Limb (tissue), 2 donors: ENCODE results near the gene GPHN.

Source experiments
- DNase-seq, 2 donors: peaks; one replicate each; pipeline ENCODE4 v3.0.0-alpha.2; 2016; ENCODE audit errors: extremely low spot score in 2 of 2

The GPHN gene

GRCh38 chr14:66923251-66923650, 415.3 kb downstream of the GPHN start:
- DNase-seq: no peak

- DNase-seq: no peak
Measured at GRCh38 chr14:66939409-66939808, 431.5 kb downstream of the GPHN start.

DNA sequence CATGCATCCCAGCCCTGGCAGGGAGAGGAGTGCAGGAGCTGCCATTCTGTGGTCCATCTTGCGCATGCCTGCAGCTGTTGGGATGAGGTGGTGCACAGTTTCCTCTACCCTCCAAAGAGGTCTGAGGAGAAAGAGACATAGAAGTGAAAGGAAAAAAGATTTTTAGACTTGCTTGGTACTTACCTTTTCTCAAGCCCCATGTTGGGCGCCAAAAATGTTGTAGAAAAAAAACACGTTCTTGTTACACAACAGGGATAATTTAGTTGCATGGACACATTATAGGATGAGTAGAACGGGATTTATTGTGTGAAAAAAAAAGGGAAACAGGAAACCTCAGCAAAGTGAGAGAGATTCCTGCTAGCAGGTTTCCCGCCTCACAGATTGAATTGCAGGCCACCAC, 436.9 kb downstream of the GPHN start:
- no peak for DNase-seq

- DNase-seq: no peak
Measured at GRCh38 chr14:66955159-66955558, 447.2 kb downstream of the GPHN start.

GRCh38 chr14:66959437-66960050, 451.6 kb downstream of the GPHN start:
- DNase-seq: no peak

GRCh38 chr14:66965831-66966230, 457.9 kb downstream of the GPHN start:
- DNase-seq: no peak

- DNase-seq: no peak
Measured at GRCh38 chr14:66972469-66972868, 464.5 kb downstream of the GPHN start.

DNA sequence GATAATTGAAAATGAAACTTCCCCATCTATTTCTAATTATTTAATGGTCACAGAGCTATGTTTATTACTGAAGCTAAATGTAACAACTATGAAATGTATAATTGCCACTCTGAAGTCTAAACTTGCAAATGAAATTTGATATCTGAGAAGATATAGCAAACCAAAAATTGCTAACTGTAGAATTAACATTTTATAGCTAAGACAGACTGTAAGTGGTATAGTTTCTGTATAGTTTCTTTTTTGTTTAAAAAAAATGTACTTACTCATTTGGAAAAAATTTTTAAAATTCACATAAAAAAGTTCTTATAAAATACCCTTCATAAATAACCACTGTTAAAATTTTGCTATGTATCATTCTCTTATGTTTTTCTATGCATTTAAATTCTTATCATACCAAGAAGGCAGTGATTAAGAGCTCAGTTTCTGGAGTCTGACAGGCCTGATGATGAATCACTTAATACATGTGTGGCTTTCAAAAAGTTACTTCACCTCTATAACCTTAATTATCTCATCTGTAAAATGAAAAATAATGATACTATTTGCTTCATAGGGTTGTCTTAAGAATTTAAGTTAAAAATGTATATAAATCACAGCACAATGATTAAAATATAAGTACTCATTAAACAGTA, 466.6 kb downstream of the GPHN start:
- no peak for DNase-seq

DNA sequence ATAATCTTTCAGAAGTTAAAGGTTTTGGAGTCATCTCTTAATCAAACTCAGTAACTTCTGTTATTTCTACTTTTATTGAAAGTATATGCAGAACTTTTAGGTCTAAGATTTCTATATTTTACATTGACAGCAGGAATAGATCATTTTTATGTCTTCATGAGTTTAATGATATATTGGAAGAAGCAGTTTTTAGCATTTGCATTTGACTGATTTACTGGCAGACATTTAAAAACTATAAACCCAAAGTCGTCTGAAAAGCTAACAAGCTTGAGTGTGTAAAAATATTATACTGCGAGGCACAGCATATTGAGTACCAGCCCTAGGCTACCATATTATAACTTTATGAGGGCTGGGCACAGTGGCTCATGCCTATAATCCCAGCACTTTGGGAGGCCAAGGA, 467.3 kb downstream of the GPHN start:
- no peak for DNase-seq

- DNase-seq: no peak
Measured at GRCh38 chr14:66979101-66979974, 471.4 kb downstream of the GPHN start.

DNA sequence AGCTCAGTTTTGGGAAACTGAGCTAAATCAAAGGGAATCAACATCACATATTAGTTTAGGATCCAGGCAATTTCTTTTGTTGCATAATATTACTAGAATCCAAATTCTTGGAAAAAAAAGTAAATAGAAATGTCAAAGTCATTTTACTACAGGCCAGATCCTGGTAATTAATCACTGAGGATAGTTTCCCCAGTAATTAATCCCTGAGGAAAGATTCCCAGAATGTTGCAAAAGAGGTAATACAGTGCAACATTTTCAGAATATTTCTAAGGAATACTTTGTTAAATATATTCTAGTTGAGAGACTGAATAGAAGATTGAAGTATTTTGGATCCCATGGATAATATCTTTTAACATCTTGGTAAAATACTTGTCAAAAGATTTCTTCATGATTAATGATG, 474.3 kb downstream of the GPHN start:
- DNase-seq: no peak

GRCh38 chr14:66992776-66993175, 484.8 kb downstream of the GPHN start:
- DNase-seq: no peak

- DNase-seq: no peak
Measured at GRCh38 chr14:66993512-66993911, 485.6 kb downstream of the GPHN start.

- no peak for DNase-seq
Measured at GRCh38 chr14:66998013-66998412, 490.1 kb downstream of the GPHN start.

DNA sequence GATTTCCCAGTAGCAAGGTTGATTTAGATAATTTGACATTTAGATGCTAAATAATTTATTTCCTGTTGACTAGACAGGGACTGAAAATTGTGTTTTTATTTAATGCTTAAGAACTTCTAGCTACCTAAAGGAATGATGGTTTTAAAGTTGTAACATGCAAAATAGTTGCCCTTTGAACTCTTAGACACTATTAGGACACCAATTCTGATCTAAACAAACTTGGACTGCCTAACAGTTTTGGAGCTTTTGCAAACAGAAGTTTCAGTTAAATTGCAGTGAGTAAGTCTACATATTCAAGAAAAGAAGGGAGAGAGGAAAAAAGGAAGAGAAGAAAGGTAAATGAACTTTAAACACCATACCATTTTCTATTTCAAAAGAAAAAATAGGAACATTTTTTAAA, 492.0 kb downstream of the GPHN start:
- DNase-seq: no peak

DNA sequence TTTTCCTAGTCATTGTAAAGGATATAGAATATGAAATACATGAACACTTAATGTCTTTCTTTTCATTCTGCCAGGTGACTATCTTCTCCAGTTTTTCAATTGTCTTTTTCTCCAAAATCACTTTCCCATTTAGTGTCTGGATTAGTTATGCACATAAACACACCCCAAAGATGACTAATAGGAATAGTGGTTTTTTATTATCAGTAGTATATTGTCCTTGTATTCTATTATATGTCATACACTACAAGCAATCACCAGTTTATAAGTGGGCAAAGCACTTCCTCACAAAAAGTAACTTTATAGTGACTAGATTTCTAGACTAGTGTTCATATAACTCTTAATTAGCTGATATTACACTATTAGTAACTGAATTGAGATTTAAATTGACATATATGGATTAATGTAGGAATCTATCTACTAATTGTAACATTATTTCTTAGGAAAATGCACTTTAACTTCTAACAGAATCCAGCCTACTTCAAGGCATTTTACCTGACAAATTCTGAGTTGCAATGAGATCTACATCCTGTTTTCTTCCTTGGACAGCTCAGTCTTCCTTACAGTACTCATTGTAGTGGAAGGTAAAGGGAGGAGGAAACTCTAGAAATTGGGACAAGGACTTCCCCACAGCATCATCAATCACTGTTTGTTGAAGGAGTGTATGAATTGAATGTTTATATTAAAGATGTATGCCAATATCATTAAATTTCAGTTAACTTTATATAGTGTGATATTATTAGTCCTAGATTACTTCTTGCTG, 495.2 kb downstream of the GPHN start:
- DNase-seq: no peak

- DNase-seq: no peak
Measured at GRCh38 chr14:67004521-67004920, 496.6 kb downstream of the GPHN start.

GRCh38 chr14:67010602-67011001, 502.7 kb downstream of the GPHN start:
- DNase-seq: no peak

DNA sequence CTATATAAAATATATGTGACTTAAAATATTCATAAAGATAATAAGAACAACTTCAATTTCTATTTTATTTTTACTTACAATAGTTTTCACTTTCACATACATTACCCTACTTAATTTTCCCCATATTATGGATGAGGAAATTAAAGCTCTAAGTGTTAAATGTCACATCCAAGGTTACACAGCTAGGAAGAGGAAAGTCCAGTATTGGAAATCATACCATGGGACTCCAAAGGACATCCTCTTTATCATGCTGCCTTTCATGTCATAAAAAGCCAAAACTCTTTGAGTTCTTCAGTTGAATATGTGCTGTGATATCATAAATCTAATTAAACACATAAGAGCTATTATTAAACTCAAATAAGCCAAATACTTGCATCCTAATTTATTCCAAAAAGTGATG, 508.9 kb downstream of the GPHN start:
- DNase-seq: no peak

- no peak for DNase-seq
Measured at GRCh38 chr14:67018720-67019119, 510.8 kb downstream of the GPHN start.

- DNase-seq: no peak
Measured at GRCh38 chr14:67019796-67020195, 511.8 kb downstream of the GPHN start.
